Measurements from ENCODE around the gene SUN2. TPM values are rescaled to one million over a fixed set of nuclear protein-coding genes. Genes with fewer than 3 reads are reported as not detected.
A peak's percentile ranks its signal among the peaks of the same experiment; 100 is the strongest.

SUN2 gene
- polyA plus RNA-seq, 3 donors, result 50.4 to 72.6 (median 66.3) TPM

DNA sequence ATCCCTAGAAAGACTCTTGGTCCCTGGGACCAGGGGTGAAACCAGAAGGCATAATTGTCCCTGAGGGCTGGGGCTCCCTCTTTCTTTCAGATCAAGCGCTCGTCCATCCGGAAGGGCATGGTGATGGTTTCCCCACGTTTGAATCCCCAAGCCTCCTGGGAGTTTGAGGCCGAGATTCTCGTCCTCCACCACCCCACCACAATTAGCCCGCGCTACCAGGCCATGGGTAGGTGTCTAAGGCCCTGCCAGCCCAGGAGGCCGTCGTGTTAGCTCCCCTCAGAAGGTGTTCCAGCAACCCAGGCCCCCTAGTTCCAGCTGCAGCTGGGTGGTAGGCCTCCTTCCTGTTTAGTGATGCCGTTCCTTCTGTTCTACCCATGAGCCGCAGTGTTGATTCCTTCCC, 28.7 kb downstream of the SUN2 start:
- no peak for DNase-seq (ENCODE audit: extremely low read depth in 1 of 11, low read depth in 9 of 11, low spot score in 4 of 11)

DNA sequence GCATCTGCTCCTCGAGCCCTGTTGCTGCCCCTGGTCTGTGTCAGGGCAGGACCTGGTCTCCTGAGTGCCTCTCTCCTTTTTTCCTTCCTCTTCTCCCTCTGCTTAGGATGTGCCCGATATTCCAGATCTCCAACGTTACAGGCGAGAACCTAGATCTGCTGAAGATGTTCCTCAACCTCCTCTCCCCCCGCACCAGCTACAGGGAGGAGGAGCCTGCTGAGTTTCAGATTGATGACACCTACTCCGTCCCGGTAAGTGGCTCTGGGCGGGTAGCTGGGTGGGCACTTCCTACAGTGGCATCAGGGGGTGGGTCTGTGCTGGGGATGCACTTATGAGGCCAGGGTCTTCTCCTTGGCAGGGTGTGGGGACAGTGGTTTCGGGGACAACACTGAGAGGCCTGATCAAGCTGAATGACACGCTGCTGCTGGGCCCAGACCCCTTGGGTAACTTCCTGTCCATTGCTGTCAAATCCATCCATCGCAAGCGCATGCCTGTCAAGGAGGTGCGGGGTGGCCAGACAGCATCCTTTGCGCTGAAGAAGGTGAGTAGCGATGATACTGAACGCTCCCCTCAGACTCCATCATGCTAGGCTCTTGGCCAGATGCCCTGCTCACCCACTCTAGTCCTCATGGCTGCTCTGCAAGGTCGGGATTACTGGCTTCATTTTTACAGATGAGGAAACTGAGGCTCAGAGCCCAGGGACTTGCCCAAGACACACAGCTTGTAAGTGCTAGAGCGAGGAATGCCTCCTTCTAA, 29.7 kb downstream of the SUN2 start:
- DNase-seq (ENCODE audit: extremely low read depth in 1 of 11, low read depth in 9 of 11, low spot score in 4 of 11), result no peak

- DNase-seq (ENCODE audit: extremely low read depth in 1 of 11, low read depth in 9 of 11, low spot score in 4 of 11), result no peak
Measured at GRCh38 chr22:38724926-38725571, 30.7 kb downstream of the SUN2 start.

DNA sequence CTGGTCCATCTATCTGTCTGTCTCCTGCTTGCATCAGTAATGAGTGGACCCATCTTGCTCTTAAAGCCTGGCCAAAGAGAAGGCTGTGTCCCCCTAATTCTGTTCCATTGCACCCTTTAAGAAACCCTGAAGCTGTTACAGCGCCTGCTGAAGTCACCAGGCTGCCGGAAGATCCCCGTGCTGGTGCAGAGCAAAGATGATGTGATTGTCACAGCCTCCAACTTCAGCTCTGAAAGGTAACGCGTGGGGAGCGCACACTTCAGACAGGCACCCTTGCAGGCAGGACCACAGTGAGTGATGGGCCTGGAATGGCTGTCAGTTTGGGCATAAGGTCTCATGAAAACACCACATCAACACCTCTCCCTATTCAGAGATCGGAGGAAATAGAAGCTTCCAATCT, 31.6 kb downstream of the SUN2 start:
- DNase-seq (ENCODE audit: extremely low read depth in 1 of 11, low read depth in 9 of 11, low spot score in 4 of 11), result no peak

- no peak for DNase-seq (ENCODE audit: extremely low read depth in 1 of 11, low read depth in 9 of 11, low spot score in 4 of 11)
Measured at GRCh38 chr22:38721551-38721950, 34.2 kb downstream of the SUN2 start.

DNA sequence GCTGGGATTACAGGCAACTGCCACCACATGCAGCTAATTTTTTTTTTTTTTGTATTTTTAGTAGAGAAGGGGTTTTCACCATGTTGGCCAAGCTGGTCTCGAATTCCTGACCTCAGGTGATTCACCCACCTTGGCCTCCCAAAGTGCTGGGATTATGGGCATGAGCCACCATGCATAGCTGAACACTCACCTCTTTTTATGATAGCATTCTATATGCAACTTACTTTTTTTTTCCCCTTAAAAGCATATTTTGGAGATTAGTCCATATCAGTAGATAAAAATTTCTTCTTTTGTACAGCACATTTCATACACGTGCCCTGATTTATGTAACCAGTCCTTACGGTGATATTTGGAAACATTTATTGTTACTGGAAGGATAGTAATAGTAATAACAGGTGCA, 35.4 kb downstream of the SUN2 start:
- no peak for DNase-seq (ENCODE audit: extremely low read depth in 1 of 11, low read depth in 9 of 11, low spot score in 4 of 11)

DNA sequence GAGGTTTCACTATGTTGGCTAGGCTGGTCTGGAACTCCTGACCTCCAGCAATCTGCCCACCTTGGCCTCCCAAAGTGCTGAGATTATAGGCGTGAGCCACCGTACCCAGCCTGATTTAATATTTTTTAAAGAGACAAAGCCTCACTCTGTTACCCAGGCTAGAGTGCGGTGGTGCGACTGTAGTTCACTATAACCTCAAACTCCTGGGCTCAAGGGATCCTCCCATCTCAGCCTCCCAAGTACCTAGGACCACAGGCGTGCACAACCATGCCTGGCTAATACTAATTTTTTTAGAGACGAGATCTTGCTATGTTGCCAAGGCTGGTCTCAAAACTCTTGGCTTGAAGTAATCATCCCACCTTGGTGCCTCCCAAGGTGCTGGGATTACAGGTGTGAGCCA, 36.6 kb downstream of the SUN2 start:
- DNase-seq (ENCODE audit: extremely low read depth in 1 of 11, low read depth in 9 of 11, low spot score in 4 of 11), result no peak

DNA sequence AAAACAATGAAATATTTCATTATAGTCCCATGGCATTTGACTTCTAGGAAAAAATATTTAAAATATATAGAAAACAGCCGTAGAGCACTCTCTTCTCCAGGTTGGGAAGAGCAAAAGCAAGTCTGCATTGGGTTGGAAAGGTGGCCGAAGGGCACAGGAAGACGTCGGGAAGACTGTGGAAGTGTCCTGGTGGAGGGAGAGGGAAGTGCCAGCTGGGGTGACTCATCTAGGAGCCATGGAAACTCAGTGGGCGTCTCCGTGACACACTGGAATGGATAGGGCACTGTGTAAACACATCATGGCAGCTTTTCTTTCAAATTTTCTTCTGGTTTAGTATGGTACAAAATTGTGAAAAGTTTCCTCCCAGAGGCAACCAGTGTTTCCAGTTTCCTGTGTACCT, 37.4 kb downstream of the SUN2 start:
- peak in 1 of 11 donors; percentile 32 for DNase-seq (ENCODE audit: extremely low read depth in 1 of 11, low read depth in 9 of 11, low spot score in 4 of 11)

GRCh38 chr22:38717244-38717643, 38.6 kb downstream of the SUN2 start:
- no peak for DNase-seq (ENCODE audit: extremely low read depth in 1 of 11, low read depth in 9 of 11, low spot score in 4 of 11)

GRCh38 chr22:38716826-38717225, 39.0 kb downstream of the SUN2 start:
- DNase-seq (ENCODE audit: extremely low read depth in 1 of 11, low read depth in 9 of 11, low spot score in 4 of 11), result no peak

DNA sequence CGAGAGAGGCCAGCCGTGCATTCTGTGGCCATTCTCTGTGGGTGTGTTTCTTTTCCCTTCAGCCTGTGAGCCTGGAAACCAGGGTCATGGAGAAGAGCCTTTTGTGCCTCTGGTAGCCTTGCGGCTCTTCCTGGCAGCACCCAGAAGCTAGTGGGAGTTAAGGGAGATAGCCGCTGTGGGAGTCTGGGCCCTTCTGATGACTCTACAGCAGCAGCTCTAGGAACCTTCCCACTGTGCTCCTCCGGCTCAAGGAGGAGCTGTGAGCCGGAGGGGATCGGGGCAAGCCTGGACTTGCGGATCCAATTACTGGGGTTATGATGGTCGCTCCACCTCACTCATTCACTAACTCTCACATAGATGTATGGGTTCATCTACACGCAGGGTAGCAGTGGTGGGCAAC, 39.5 kb downstream of the SUN2 start:
- no peak for DNase-seq (ENCODE audit: extremely low read depth in 1 of 11, low read depth in 9 of 11, low spot score in 4 of 11)

GRCh38 chr22:38715852-38716251, 39.9 kb downstream of the SUN2 start:
- no peak for DNase-seq (ENCODE audit: extremely low read depth in 1 of 11, low read depth in 9 of 11, low spot score in 4 of 11)

DNA sequence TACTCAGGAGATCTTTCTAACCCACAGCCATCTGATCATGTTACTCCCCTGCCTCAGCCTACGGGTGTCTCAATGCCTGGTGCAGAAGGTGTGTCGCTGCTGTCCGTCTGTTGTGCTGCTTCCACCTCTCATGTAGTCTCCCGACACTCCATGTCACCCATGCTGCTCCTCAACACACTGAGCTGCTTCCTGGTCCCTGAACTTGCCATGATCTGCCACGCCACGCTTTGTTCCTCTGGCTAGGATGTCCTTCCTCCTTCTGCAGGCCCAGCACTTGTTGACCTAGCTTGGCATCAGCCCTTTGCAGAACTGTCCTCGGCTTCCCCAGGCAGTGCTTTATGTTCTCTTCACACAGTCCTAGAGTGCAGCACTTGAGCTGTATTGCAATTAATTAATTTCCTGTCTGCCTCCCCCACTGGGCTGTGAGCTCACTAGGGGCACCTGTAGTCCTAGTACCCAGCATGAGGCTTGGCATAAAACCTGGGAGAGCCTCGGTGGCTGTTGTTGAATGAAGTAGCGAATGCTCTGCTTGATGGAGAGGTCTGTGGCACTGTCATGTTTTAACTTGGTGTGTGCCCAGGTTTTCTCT, 40.5 kb downstream of the SUN2 start:
- no peak for DNase-seq (ENCODE audit: extremely low read depth in 1 of 11, low read depth in 9 of 11, low spot score in 4 of 11)

DNA sequence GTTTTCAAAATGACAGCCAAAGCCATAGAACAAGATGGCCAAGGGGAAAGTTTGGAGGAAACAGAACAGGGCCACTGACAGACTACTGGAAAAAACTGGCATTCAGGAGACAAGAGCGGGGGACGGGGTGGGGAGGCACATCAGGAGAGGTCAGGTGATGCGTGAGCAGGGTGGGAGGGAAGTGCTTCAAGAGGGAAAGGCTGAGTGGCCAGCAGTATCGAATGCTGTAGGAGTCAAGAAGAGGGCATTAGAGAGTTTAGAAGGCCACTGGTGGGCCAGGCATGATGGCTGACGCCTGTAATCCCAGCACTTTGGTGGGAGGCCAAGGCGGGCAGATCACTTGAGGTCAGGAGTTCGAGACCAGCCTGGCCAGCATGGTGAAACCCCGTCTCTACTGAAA, 41.9 kb downstream of the SUN2 start:
- no peak for DNase-seq (ENCODE audit: extremely low read depth in 1 of 11, low read depth in 9 of 11, low spot score in 4 of 11)

DNA sequence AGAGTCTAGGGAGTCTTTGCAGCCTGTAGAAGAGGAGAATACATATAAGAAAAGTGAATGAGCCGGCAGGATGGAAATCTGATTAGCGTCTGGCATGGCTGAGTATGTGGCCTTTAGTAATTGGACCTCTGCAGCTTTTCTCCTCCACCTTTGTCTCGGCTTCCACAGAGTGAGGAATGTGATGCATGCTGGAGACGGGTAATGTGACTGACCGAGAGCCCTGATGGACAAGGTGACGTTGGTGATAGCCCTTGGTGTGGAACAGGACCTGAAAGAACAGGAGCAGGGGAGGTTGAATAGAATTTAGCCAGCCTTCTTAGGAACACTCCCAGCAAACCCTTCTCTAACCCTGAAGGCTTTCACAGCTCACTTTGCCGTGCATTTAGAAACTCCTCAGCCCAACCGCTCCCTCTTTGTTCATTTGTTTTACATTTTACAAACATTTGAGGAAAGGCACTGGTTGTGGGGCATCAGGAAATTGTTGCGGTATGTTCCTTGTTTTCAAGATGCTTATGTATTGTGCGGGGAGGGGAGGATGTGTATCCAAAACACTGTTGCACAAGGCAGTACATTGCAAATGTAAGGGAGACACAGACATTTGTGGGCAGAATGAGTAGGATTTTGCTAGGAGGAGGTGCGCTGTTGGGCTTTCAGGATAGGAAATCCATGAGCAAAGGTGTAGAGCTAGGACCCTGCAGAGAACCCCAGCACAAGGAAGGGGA, 43.2 kb downstream of the SUN2 start:
- DNase-seq (ENCODE audit: extremely low read depth in 1 of 11, low read depth in 9 of 11, low spot score in 4 of 11), result peak in 1 of 11 donors; percentile 51

GRCh38 chr22:38710866-38711265, 44.9 kb downstream of the SUN2 start:
- DNase-seq (ENCODE audit: extremely low read depth in 1 of 11, low read depth in 9 of 11, low spot score in 4 of 11), result no peak

GRCh38 chr22:38710351-38710750, 45.4 kb downstream of the SUN2 start:
- no peak for DNase-seq (ENCODE audit: extremely low read depth in 1 of 11, low read depth in 9 of 11, low spot score in 4 of 11)

GRCh38 chr22:38709306-38709705, 46.5 kb downstream of the SUN2 start:
- no peak for DNase-seq (ENCODE audit: extremely low read depth in 1 of 11, low read depth in 9 of 11, low spot score in 4 of 11)

DNA sequence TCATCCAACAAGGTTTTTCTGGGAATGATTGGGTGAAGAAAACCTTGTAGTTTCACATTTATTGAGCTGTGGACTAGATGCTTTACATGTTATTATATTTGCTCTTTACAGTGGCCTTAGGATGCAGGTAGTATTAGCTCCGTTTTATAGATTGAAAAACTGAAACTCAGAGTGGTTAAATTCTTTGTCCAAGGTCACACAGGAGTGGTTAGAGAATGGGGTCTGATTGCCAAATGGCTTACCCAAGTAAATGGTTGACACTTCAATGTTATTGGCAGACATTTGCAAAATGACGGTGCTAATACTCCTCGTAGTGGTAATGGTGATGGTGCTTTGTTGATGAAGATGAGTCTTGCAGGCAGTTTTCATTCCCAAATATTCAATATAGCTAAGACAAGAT, 47.8 kb downstream of the SUN2 start:
- DNase-seq (ENCODE audit: extremely low read depth in 1 of 11, low read depth in 9 of 11, low spot score in 4 of 11), result no peak

GRCh38 chr22:38707346-38707745, 48.5 kb downstream of the SUN2 start:
- no peak for DNase-seq (ENCODE audit: extremely low read depth in 1 of 11, low read depth in 9 of 11, low spot score in 4 of 11)

Data from renal cortex interstitium (tissue), 11 donors.